ENCODE results near the gene ACOD1.

Gene ACOD1

GRCh38 chr13:76969488-76970365 is 21.4 kb downstream of the ACOD1 start:
- Mint-ChIP-seq H3K36me3 (no peaks in the 10 kb centered on the region), H3K27ac (no peak overlapping the region), H3K4me3 (no peak overlapping the region), H3K4me1 (no peaks in the 10 kb centered on the region), H3K9me3 (no peaks in the 10 kb centered on the region)
- DNase-seq (ENCODE audit: low spot score in 2 of 2) (no peak), ATAC-seq (no peak)

- ATAC-seq (no peak), DNase-seq (ENCODE audit: low spot score in 2 of 2) (no peak)
- Mint-ChIP-seq H3K27ac (no peak overlapping the region), H3K9me3 (no peaks in the 10 kb centered on the region), H3K36me3 (no peaks in the 10 kb centered on the region), H3K4me1 (no peaks in the 10 kb centered on the region), H3K4me3 (no peak overlapping the region)
Observed at GRCh38 chr13:76971215-76971614, 22.9 kb downstream of the ACOD1 start.

GRCh38 chr13:76971851-76972829 is 23.8 kb downstream of the ACOD1 start:
- ATAC-seq (no peak), DNase-seq (ENCODE audit: low spot score in 2 of 2) (no peak)
- peaks cover 8% of the 10 kb centered on the region for H3K4me1 Mint-ChIP-seq
- H3K36me3 Mint-ChIP-seq: no peaks in the 10 kb centered on the region
- no peaks in the 10 kb centered on the region for H3K9me3 Mint-ChIP-seq
- no peak overlapping the region for H3K27ac Mint-ChIP-seq
- H3K4me3 Mint-ChIP-seq: no peak overlapping the region

- Mint-ChIP-seq H3K27ac (no peak overlapping the region), H3K4me1 (peaks cover 12% of the 10 kb centered on the region), H3K4me3 (no peak overlapping the region), H3K36me3 (no peaks in the 10 kb centered on the region), H3K9me3 (no peaks in the 10 kb centered on the region)
- ATAC-seq: peak; percentile 49
- no peak for DNase-seq (ENCODE audit: low spot score in 2 of 2)
Observed at GRCh38 chr13:76973920-76974617, 25.8 kb downstream of the ACOD1 start.

- no peak overlapping the region for H3K27ac Mint-ChIP-seq
- no peak for DNase-seq (ENCODE audit: low spot score in 2 of 2)
- no peaks in the 10 kb centered on the region for H3K36me3 Mint-ChIP-seq
- H3K9me3 Mint-ChIP-seq: no peaks in the 10 kb centered on the region
- H3K4me3 Mint-ChIP-seq: no peak overlapping the region
- ATAC-seq: no peak
- peaks cover 13% of the 10 kb centered on the region for H3K4me1 Mint-ChIP-seq
Observed at GRCh38 chr13:76974618-76974975, 26.3 kb downstream of the ACOD1 start.

GRCh38 chr13:76975863-76976262 is 27.6 kb downstream of the ACOD1 start:
- DNase-seq (ENCODE audit: low spot score in 2 of 2) (no peak), ATAC-seq (no peak)
- no peaks in the 10 kb centered on the region for H3K36me3 Mint-ChIP-seq
- no peaks in the 10 kb centered on the region for H3K9me3 Mint-ChIP-seq
- no peak overlapping the region for H3K27ac Mint-ChIP-seq
- H3K4me3 Mint-ChIP-seq: no peak overlapping the region
- peaks cover 13% of the 10 kb centered on the region for H3K4me1 Mint-ChIP-seq

GRCh38 chr13:76976490-76976889 is 28.2 kb downstream of the ACOD1 start:
- Mint-ChIP-seq H3K9me3 (no peaks in the 10 kb centered on the region), H3K36me3 (no peaks in the 10 kb centered on the region), H3K4me1 (peaks cover 13% of the 10 kb centered on the region), H3K4me3 (no peak overlapping the region), H3K27ac (no peak overlapping the region)
- DNase-seq (ENCODE audit: low spot score in 2 of 2): no peak
- ATAC-seq: no peak

- Mint-ChIP-seq H3K9me3 (no peaks in the 10 kb centered on the region), H3K4me3 (no peak overlapping the region), H3K27ac (no peak overlapping the region), H3K36me3 (no peaks in the 10 kb centered on the region), H3K4me1 (peaks cover 13% of the 10 kb centered on the region)
- DNase-seq (ENCODE audit: low spot score in 2 of 2) (no peak), ATAC-seq (no peak)
Observed at GRCh38 chr13:76976929-76977328, 28.6 kb downstream of the ACOD1 start.

- Mint-ChIP-seq H3K4me1 (peaks cover 13% of the 10 kb centered on the region), H3K4me3 (peak overlapping the region; percentile 50), H3K36me3 (no peaks in the 10 kb centered on the region), H3K27ac (no peak overlapping the region), H3K9me3 (no peaks in the 10 kb centered on the region)
- peak; percentile 99 for ATAC-seq
- peak; percentile 91 to 93 for DNase-seq (ENCODE audit: low spot score in 2 of 2)
Observed at GRCh38 chr13:76980075-76980718, 31.9 kb downstream of the ACOD1 start.

GRCh38 chr13:76982061-76982460 is 33.8 kb downstream of the ACOD1 start:
- no peaks in the 10 kb centered on the region for H3K36me3 Mint-ChIP-seq
- ATAC-seq: no peak
- H3K4me1 Mint-ChIP-seq: peaks cover 14% of the 10 kb centered on the region
- H3K27ac Mint-ChIP-seq: no peak overlapping the region
- no peaks in the 10 kb centered on the region for H3K9me3 Mint-ChIP-seq
- DNase-seq (ENCODE audit: low spot score in 2 of 2): no peak
- H3K4me3 Mint-ChIP-seq: no peak overlapping the region

- Mint-ChIP-seq H3K27ac (no peak overlapping the region), H3K9me3 (no peaks in the 10 kb centered on the region), H3K36me3 (no peaks in the 10 kb centered on the region), H3K4me1 (peaks cover 14% of the 10 kb centered on the region), H3K4me3 (no peak overlapping the region)
- DNase-seq (ENCODE audit: low spot score in 2 of 2) (no peak), ATAC-seq (no peak)
Observed at GRCh38 chr13:76983676-76984075, 35.4 kb downstream of the ACOD1 start.

GRCh38 chr13:76991432-76991795 is 43.1 kb downstream of the ACOD1 start:
- H3K36me3 Mint-ChIP-seq: peaks cover 30% of the 10 kb centered on the region
- peak; percentile 93 for ATAC-seq
- H3K4me1 Mint-ChIP-seq: peaks cover 44% of the 10 kb centered on the region
- DNase-seq (ENCODE audit: low spot score in 2 of 2): peak; percentile 58 to 91
- H3K9me3 Mint-ChIP-seq: no peaks in the 10 kb centered on the region
- H3K4me3 Mint-ChIP-seq: peak overlapping the region; percentile 91
- H3K27ac Mint-ChIP-seq: peak overlapping the region; percentile 99

GRCh38 chr13:76991796-76992547 is 43.7 kb downstream of the ACOD1 start, which contains the start of gene CLN5:
TSS of gene CLN5 (plus strand) at chr13:76992081. CDS start at chr13:76992099, 18 bp downstream.
- Mint-ChIP-seq H3K9me3 (no peaks in the 10 kb centered on the region), H3K4me1 (peaks cover 42% of the 10 kb centered on the region)
- peak; percentile 83 to 94 for DNase-seq (ENCODE audit: low spot score in 2 of 2)

GRCh38 chr13:76992548-76993001 is 44.3 kb downstream of the ACOD1 start:
- H3K4me3 Mint-ChIP-seq: peak overlapping the region; percentile 91

More at GRCh38 chr13:76991796-76992547, 43.7 kb downstream of the ACOD1 start, which contains the start of gene CLN5:
- peak; percentile 92 for ATAC-seq
- Mint-ChIP-seq H3K4me3 (peak within 1 kb of the TSS; percentile 91), H3K27ac (peak within 1 kb of the TSS; percentile 99), H3K36me3 (peaks cover 34% of the 10 kb centered on the region)

More at GRCh38 chr13:76992548-76993001, 44.3 kb downstream of the ACOD1 start:
- Mint-ChIP-seq H3K27ac (peak overlapping the region; percentile 99), H3K9me3 (no peaks in the 10 kb centered on the region), H3K4me1 (peaks cover 42% of the 10 kb centered on the region), H3K36me3 (peaks cover 40% of the 10 kb centered on the region)
- ATAC-seq: no peak
- DNase-seq (ENCODE audit: low spot score in 2 of 2): peak in 1 of 2 donors; percentile 51

Data from stimulated activated effector memory CD8-positive, alpha-beta T cell treated with anti-CD3 and anti-CD28 coated beads, Interleukin-12 subunit alpha, Interleukin-12 subunit beta, amount 100 ng/mL, for 72 hours (primary cell).